Fibroblast of skin of back (primary cell): ENCODE data around the gene LGI2.

Experiments used
- DNase-seq: peaks from one replicate; pipeline ENCODE4 v3.0.0-alpha.2; 2013

The LGI2 gene

GRCh38 chr4:24956763-24957162, 74.0 kb downstream of the LGI2 start:
- DNase-seq: no peak

DNA sequence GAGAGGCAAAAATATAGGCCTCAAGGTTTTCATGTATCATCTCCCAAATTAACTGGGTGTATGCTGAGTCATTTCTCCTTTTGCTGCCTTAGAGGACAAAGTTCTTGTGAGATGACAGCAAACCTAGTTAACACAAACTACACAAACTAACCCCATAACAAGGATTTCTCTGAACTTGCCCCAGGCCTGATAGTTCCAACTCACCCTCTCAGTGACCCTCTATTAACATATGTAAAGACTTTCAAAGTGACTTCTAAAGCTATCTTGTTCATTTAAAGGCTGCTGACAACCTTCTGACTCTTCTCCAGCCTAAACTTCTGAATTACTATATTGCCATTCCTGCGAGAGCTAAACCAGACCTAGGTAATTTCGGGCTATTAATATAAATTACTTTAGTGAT, 74.7 kb downstream of the LGI2 start:
- DNase-seq: no peak

- DNase-seq: no peak
Observed at GRCh38 chr4:24952667-24953066, 78.1 kb downstream of the LGI2 start.

DNA sequence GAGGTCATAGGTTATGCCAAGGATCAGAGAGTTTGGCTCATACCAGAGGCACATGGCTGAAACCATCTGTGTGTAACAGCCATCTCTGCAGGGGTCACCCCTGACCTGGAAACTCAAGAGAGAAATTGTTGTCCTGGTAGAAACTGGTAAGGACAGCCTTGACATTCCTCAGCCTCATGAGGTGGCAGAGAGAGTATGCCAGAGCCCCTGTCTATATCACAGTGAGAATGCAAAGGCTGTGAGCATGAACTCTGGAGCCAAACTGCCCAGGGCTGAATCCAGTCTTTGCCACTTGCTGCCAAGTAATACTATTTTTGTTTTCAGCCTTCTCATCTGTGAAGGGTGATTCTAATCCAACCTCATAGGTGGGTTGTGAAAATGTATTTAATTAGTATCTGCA, 80.8 kb downstream of the LGI2 start:
- DNase-seq: no peak
